ENCODE results near the gene CROCC.

GRCh38 chr1:17002524-17002902, 80.8 kb downstream of the CROCC start:
- TF ChIP-seq POLR2A (IDR thresholded peaks at IDR 0.05), result no peak
- TF ChIP-seq, protein P1, sequence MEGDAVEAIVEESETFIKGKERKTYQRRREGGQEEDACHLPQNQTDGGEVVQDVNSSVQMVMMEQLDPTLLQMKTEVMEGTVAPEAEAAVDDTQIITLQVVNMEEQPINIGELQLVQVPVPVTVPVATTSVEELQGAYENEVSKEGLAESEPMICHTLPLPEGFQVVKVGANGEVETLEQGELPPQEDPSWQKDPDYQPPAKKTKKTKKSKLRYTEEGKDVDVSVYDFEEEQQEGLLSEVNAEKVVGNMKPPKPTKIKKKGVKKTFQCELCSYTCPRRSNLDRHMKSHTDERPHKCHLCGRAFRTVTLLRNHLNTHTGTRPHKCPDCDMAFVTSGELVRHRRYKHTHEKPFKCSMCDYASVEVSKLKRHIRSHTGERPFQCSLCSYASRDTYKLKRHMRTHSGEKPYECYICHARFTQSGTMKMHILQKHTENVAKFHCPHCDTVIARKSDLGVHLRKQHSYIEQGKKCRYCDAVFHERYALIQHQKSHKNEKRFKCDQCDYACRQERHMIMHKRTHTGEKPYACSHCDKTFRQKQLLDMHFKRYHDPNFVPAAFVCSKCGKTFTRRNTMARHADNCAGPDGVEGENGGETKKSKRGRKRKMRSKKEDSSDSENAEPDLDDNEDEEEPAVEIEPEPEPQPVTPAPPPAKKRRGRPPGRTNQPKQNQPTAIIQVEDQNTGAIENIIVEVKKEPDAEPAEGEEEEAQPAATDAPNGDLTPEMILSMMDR (IDR thresholded peaks at IDR 0.05), result no peak
